ENCODE data around the gene GLP2R.

GLP2R gene

DNA sequence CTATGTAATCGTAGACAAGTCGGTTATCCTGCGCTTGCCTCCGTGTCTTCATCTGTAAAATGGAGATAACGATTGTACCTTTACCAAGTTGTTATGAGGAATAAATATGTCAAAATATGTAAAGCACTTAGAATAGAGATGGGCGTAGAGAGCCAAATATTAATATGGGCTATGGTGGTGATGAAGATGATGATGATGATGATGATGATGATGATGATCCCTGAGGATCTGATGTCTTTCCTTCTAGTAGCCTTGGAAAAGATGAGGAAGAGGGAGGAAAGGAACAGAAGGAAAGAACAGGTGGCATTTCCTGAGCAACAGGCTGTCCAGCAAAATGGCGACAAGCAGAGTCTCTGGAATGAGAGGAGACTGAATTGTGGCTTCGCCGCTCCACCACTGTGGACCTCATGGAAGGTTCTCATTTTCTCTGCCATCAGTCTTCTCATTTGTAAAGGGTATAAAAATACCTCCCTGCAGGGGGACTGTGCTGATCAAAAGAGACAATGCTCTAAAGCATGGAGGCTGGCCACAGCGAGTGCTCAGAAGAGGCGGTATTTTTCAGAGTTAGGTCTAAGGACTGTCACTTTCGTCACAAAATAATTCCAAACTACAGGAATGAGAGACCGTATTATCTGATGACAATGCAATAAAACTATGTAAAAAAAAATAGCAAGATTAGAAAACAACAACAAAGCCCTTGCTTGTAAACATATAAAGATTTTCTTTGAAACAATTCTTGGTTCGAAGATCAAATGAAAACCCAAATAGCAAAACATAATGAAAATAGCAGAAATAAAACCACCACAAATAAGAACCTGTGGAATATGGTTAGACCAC is 96.5 kb downstream of the GLP2R start:
- no peak for DNase-seq (ENCODE audit: low read depth in 2 of 2)

DNA sequence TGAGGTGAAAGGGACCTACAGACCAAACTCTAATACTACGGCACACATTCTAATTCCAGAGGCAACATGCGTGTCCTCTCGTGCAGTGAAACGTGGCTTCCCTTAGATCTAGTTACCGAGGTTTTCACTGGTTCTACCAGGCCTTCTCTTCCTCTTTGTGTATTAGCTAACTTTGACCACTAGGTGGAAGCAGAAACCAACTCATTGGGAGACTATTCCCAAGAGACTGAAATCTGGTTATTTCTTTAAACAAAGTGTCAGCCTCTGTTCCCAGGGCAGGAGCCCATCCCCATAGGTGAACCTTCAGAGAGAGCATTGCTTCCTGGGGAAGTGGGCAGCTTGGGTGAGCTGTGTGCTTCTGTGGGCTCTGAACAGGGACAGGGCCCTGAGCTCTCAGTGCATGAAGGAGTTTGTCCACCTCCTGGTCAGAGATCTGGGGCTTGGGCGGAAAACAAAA is 99.0 kb downstream of the GLP2R start:
- DNase-seq (ENCODE audit: low read depth in 2 of 2) = no peak

DNA sequence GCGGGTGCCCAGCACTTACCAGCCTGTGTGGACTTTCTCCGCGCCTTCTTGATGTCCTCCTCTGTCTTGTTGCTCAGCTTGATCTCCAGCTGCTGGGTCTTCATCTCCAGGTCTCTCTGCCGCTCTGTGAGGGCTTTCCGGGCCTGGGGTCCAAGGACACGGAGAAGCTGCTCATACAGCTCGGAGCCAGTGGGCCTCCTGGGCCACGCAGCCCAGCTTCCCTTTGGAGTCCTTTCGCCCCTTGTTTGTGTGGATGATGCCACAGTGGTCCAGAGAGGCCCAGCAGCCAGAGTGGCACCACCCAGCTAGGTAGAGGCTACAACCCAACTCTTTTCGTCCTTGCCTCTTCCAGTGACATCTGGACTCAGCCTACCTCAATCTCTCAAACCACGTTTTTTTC is 99.7 kb downstream of the GLP2R start:
- DNase-seq (ENCODE audit: low read depth in 2 of 2) = no peak

DNA sequence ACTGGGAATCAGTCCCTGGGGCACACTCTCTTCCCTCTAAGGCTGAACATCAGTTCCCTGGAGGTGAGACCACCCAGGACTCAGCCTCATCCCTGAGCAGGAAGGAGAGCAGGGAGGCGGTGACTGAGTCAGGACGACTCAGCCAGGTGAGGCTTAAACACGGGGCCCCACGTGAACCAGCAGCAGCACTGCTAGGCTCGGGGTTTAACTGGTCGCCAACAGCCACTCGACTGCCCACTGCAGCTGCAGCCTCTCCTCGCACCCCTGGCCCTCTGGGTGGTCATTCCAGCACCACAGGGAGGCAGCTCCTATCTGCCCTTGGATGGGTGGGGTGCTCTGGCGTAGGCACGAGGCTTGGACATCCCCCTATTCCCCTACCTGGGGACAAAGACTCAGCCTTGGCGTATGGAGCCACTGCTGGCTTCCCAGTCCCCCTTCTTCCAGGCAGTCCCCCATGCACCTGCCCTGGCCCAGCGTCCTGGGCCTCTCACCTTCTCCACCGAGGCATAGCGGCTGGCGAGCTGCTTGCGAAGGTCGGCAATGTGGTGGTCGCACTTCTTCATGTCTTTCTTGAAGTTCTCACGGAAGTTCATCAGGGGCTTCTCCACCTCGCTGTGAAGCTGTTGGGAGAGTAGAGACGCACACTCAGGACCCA is 100.6 kb downstream of the GLP2R start:
- DNase-seq (ENCODE audit: low read depth in 2 of 2) = no peak

DNA sequence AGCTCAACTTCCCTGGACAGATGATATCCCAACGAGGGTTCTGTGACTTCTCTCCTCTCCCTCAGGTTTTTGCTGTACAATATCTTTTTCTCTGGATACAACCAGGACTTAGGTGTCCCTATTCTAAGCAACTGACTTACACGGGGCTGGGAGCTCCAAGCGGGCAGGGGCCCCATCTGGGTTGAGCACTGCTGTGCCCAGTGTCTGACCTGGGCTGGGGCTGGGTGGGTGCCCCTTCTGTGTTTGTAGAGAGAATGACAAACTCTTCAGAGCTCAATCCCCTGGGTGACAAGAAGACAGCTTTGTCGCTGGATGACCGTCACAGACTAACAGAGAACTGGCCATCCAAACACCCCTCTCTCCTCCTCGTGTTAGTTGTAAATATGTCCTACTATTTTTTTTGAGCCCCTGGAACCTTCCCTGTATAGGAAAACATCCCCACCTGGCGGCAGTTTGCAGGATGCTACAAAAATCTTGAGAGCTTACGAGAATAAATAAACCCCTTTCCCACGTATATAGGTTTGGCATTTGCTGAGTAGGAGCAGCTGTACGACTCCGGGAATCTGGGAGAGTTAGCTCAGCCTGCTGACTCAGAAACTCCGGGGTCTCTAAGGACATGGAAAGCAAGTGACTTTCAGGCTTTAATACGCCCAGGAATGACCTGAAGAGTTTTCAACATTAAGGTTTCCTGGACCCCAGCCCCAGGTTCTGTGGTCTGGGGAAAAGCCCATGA is 103.0 kb downstream of the GLP2R start:
- no peak for DNase-seq (ENCODE audit: low read depth in 2 of 2)

DNA sequence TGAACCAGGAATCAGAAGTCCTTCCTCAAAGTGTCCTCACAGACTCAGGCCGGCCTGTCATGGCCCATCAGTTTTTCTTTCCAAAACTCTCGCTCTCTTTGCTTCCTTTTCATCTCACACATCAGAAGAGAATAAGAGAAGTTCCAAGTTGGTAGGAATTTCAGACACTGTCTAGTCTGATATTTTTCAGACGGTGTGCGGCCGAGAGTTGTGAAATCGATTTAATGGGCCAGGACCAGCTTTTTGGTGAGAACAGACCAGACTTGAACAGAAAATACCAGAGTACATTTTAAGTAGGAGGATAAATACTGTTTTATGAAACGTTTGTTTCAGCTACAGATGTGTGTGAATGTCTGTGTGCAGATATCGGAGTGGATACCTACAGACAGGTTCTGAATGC is 104.1 kb downstream of the GLP2R start:
- no peak for DNase-seq (ENCODE audit: low read depth in 2 of 2)

DNA sequence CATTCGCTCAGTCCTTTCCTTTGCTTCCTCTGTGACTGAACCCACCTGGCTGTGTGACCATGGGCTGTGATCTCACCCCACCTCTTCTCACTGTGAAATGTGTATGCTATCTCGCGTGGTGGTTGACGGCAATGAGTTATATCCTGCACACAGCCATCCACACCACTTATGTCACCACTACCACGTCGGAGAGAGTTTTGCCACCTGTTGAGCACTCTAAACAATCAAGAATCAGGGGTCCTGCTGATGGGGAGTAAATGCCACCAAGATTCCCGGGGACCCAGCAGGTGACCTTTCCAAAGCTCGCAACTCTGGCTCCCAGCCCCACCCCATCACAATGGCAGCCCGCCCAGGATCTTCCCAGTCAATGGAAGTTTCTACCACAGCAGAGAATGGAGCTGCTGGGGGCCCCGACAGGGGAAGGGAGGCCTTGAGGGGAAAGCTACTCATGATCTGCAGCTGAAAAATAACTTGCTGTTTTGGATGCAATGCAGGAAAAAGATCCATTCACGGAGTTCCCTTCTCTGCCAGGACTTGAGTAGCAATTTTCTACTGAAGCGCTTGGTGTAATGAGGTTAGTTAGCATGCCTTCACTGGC is 105.5 kb downstream of the GLP2R start:
- DNase-seq (ENCODE audit: low read depth in 2 of 2) = no peak

DNA sequence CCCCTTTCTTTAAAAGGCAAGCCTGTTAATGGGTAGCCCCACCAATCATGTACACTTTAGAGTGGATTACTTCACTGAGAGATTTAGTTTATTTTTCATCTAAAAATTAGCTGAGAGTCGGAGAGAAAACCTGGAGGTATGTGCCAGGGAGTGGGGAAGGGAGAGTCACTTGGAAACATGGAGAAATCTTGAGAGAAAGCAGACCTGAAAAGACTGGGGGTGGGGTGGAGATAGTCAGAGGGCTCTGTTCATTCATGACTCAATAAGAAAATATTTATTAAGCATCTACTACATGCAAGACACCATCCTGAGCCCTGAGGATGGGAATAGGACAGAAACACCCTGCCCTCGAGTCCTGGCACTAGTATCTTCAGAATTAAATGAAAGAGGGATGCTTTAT is 106.8 kb downstream of the GLP2R start:
- DNase-seq (ENCODE audit: low read depth in 2 of 2) = no peak

DNA sequence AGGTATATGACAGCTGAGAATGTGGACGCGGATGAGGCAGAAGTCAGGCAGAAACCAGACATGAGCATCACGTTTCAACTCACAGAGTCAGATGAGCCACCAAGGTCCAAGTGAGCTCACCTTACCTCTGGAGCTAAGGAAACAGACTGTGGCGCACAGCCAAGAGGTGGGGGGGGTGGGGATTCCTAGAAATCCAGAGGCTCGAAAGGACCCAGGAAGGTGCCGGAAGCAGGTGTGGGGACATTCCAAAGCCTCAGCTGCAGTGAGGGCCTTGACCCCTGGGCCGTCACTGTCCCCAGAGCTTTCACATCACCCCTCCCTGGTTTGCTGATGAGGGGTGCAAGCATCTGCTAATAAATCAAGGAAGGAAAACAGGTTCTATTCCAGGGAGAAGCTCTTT is 108.6 kb downstream of the GLP2R start:
- no peak for DNase-seq (ENCODE audit: low read depth in 2 of 2)

DNA sequence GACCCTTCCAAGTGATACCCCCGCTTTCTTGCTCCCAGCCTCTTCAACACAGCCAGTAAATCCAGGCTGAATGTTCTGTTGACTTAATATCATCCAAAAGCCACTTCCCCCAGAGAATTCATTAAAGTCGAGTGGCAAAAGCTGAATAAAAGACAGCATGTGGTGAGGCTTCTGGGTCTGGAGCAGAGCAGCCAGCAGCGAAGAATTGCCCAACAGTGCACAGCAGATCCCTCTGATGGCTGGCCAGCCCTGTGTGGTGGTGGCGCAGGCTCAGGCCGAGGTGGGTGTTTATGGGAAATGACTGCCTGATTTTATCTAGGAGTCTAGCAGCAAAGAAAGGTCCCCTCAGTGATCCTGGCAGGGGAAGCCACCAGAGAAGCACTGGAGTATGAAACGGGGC is 109.7 kb downstream of the GLP2R start:
- no peak for DNase-seq (ENCODE audit: low read depth in 2 of 2)

DNA sequence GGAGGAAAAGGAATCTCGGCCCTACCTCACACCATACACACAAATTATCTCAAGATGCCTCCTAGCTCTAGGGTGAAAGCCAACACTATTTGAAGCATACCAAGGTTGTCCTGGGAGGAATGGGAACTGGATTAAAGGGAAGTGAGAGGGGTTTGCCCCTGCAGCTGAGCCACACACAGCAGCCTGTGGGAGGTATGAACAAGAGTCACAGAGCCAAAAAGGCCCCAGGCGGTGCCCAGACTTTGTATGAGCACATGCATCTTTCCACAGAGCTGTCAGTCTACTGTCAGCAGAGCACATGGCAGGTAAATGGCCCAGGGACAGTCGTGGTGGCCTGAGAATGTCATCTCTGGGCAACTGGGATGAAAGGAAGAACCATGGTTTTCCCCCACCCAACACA is 110.4 kb downstream of the GLP2R start:
- no peak for DNase-seq (ENCODE audit: low read depth in 2 of 2)

DNA sequence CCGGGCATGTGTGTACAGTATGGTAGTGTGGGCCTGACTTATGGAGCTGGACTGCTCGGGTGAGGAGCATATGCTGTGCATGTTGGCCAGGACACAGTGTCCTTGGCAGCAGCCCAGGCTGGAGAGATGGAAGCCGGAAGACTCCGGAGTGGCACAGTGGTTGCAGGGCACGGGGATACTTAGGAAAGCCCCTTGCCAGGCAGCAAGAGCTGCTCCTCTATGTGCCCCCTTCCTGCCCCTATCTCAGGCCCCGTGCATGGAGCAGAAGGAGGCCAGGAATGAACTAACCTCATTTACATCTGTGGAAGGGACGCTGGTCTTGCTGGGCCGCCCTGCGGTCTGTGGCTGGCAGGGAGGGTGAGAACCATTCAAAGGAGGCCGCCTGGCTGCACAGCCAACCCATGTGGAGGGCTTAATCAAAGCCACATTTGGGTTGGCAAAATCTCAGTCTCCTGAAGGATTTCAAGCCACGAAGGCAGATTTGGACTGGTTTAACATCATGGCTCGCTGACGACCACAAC is 111.6 kb downstream of the GLP2R start:
- DNase-seq (ENCODE audit: low read depth in 2 of 2) = no peak

DNA sequence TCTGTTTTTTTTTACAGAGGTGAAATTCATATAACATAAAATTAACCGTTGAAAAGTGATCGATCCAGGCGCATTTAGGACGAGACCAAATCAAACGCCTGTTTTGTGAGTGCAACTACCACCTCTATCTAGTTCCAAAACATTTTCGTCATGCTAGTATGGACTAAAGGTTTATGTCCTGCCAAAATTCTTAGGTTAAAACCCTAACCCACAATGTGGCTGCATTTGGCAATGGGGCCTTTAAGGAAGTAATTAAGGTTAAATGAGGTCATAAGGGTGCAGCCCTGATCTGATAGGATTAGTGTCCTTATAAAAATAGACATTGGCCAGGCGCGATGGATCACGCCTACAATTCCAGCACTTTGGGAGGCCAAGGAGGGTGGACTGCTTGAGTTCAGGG is 112.2 kb downstream of the GLP2R start:
- no peak for DNase-seq (ENCODE audit: low read depth in 2 of 2)

DNA sequence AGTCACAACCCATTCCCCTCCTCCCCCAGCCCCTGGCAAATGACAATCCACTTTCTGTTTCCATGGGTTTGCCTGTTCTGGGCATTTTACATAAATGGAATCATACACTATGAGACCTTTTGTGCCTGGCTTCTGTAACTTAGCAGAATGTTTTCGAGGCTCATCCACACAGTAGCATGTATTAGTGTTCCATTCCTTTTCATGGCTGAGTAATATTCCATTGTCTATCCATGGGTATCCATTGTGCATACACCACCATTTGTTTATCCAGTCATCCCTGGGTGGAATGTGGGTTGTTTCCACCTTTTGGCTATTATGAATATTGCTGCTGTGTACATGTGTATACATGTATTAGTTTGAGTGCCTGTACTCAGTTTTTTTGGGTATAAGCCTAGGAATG is 113.0 kb downstream of the GLP2R start:
- DNase-seq (ENCODE audit: low read depth in 2 of 2) = no peak

DNA sequence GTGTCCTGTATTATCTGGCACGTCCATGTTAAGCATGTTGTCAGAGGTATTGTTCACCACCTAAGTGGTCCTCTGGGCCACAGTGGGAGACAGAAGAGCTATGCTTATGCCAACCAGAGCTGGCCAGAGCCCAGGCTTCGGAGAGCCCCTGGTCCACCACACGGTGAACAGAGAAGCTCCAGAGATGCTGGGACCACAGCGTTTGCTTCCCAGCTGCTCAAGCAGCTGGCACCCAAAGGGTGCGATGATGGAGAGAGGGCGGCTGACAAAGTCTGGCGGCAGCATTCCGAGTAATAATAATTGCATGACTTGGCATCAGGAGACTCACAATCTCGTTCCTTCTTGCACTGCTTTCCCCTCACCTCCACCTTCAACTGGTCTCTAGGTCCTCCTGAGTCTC is 115.1 kb downstream of the GLP2R start:
- no peak for DNase-seq (ENCODE audit: low read depth in 2 of 2)

DNA sequence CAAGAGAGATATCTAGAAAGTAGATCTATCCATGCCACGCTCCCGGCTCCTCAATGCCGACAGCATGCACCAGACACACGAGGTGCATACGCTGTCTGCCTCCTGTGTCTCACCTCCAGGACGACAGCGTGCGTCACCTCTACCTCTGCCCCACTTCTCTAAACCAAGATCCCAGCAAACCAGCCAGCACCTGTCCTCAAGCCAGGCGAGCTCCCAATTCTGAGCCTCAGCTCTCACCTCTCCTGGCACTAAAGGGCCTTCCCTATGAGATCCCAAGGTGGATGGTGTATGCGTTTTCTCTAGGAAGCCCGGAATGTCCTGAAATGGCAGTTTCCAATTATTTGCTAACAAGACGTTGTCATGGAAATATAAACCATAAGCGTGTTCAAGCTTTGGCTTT is 115.6 kb downstream of the GLP2R start:
- no peak for DNase-seq (ENCODE audit: low read depth in 2 of 2)
